Astrocyte (in vitro differentiated cells and primary cell): ENCODE measurements around the gene TIPARP. TPM values are rescaled to one million over a fixed set of nuclear protein-coding genes. Genes with fewer than 3 reads are reported as not detected.
A peak's percentile ranks its signal among the peaks of the same experiment; 100 is the strongest.

Source experiments
- DNase-seq: peaks from one replicate; pipeline ENCODE4 v3.0.0-alpha.2; 2010; ENCODE audit warnings: low read depth
- FAIRE-seq: peaks from 2 replicates; lab custom pipeline; 2011; peaks lifted over from hg19 to GRCh38; lab: Jason Lieb, UNC
- H2AFZ ChIP-seq: 2 replicates; pipeline ENCODE4 v1.6.0; 2012; ENCODE audit warnings: low read depth, low read length, inconsistent platforms
- H3K27ac ChIP-seq: 2 replicates; pipeline ENCODE4 v1.5.1; 2011; ENCODE audit warnings: low read depth, low read length, inconsistent platforms
- H3K27me3 ChIP-seq: 2 replicates; pipeline ENCODE4 v1.6.0; 2011; ENCODE audit warnings: low read length, inconsistent platforms; ENCODE audit not compliant: insufficient read depth
- H3K36me3 ChIP-seq: 2 replicates; pipeline ENCODE4 v1.5.1; 2011; ENCODE audit warnings: low read length, inconsistent platforms; ENCODE audit not compliant: insufficient read depth
- H3K4me1 ChIP-seq: 2 replicates; pipeline ENCODE4 v1.5.1; 2011; ENCODE audit warnings: low read length, inconsistent platforms; ENCODE audit not compliant: insufficient read depth
- H3K4me2 ChIP-seq: 2 replicates; pipeline ENCODE4 v1.6.0; 2012; ENCODE audit warnings: low read length, inconsistent platforms
- H3K4me3 ChIP-seq: 2 replicates; pipeline ENCODE4 v1.5.1; 2011; ENCODE audit warnings: low read depth, mild to moderate bottlenecking, low read length, inconsistent platforms; ENCODE audit not compliant: insufficient read depth
- H3K79me2 ChIP-seq: 2 replicates; pipeline ENCODE4 v1.6.0; 2012; ENCODE audit warnings: mild to moderate bottlenecking, low read length, inconsistent platforms; ENCODE audit not compliant: insufficient read depth
- H3K9ac ChIP-seq: 2 replicates; pipeline ENCODE4 v1.6.0; 2012; ENCODE audit warnings: mild to moderate bottlenecking, low read length, inconsistent platforms
- H3K9me3 ChIP-seq: 2 replicates; pipeline ENCODE4 v1.5.1; 2012; ENCODE audit warnings: low read depth, mild to moderate bottlenecking, low read length, inconsistent platforms; ENCODE audit not compliant: insufficient read depth
- H4K20me1 ChIP-seq: 2 replicates; pipeline ENCODE4 v1.6.0; 2012; ENCODE audit warnings: low read length, inconsistent platforms; ENCODE audit not compliant: insufficient read depth
- H3K27ac Mint-ChIP-seq: one replicate; pipeline ENCODE4 v1.8.0; 2021; ENCODE audit warnings: mild to moderate bottlenecking, mixed read lengths; ENCODE audit not compliant: unreplicated experiment
- H3K27me3 Mint-ChIP-seq: one replicate; pipeline ENCODE4 v1.8.0; 2021; ENCODE audit warnings: low read depth, mixed read lengths; ENCODE audit not compliant: unreplicated experiment
- H3K36me3 Mint-ChIP-seq: one replicate; pipeline ENCODE4 v1.8.0; 2021; ENCODE audit warnings: low read depth, mixed read lengths; ENCODE audit not compliant: unreplicated experiment
- H3K4me1 Mint-ChIP-seq: one replicate; pipeline ENCODE4 v1.8.0; 2021; ENCODE audit warnings: low read depth, mixed read lengths; ENCODE audit not compliant: unreplicated experiment
- H3K4me3 Mint-ChIP-seq: one replicate; pipeline ENCODE4 v1.8.0; 2021; ENCODE audit warnings: mild to moderate bottlenecking, moderate library complexity, mixed read lengths; ENCODE audit not compliant: unreplicated experiment
- H3K9me3 Mint-ChIP-seq: one replicate; pipeline ENCODE4 v1.8.0; 2021; ENCODE audit warnings: mild to moderate bottlenecking, mixed read lengths; ENCODE audit not compliant: unreplicated experiment
- CTCF ChIP-seq: IDR thresholded peaks from 2 replicates; pipeline ENCODE4 v1.5.1; 2011; ENCODE audit warnings: low read depth, mild to moderate bottlenecking, inconsistent platforms, low read length, moderate library complexity; ENCODE audit not compliant: insufficient read depth
- EZH2 ChIP-seq: IDR thresholded peaks from 2 replicates; pipeline ENCODE4 v1.6.1; 2012; ENCODE audit warnings: mild to moderate bottlenecking, low read length, inconsistent platforms; ENCODE audit not compliant: insufficient read depth
- total RNA-seq: library from RNA; stranded (reverse); gene quantifications from 2 replicates; pipeline ENCODE4 v1.2.1, GENCODE V29; 2021

TIPARP gene
- total RNA-seq, 1 donor from 2014 or later, result 74.2 TPM

DNA sequence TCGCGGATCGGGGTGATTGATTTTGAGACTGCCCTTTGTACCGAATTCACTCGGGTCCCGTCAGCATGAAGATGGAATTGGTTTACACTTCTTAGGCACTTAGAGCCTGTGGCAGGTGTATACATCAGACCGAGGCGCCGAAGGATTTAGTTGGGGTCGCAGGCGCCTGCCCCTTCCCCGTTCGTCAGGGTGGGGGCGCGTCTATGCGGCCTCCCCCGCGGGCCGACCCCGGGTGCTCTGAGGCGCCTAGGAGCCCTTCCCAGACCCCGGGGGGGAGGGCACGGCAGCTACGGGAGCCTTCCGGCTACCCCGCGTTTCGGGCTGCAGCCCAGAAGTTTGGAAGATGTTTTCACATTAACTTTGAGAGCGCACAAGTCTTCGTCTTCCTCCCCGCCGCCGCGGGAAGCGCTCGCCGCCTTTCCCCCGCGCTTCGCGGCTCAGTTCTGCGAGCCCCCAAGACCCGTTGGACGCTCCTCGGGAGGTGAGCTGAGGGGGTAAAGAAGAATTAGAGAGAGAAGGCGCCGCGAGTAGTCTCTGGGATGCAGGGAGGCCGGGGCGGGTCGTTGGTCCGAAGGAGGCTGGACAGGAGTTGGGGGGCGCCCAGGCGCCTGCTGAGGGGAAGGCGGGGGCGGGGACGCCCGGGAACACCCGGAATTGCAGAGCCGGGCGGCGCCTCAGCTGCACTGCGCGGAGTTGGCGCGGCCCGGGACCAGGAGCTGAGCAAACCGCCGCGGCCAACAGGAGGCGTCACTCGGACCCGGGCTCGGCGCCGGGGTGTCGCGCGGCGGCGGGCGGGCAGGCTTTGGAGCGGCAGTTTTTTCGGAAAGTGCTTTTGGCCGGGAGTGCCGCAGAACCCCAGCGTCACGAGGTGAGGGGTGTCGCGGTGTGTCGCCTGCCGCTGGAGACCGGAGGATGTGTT lies 780 bp downstream of the TIPARP start:
- Mint-ChIP-seq H3K27me3 (no peaks in the 10 kb centered on the region), H3K9me3 (no peaks in the 10 kb centered on the region)
- FAIRE-seq, result no peak

GRCh38 chr3:156675830-156676767 lies 1.7 kb downstream of the TIPARP start:
- Histone ChIP-seq H3K9me3 (no peaks in the 10 kb centered on the region), H3K4me2 (peak overlapping the region; percentile 81), H3K4me1 (peaks cover 30% of the 10 kb centered on the region), H3K4me3 (peak overlapping the region; percentile 94), H3K36me3 (peaks cover 26% of the 10 kb centered on the region), H4K20me1 (peaks cover 63% of the 10 kb centered on the region), H3K9ac (peak overlapping the region; percentile 97), H2AFZ (no peak overlapping the region), H3K27ac (peak overlapping the region; percentile 89), H3K79me2 (peaks cover 67% of the 10 kb centered on the region), H3K27me3 (no peaks in the 10 kb centered on the region)
- peak; percentile 82 for DNase-seq
- H3K4me3 Mint-ChIP-seq, result peak overlapping the region; percentile 98
- H3K27me3 Mint-ChIP-seq, result no peaks in the 10 kb centered on the region
- peaks cover 27% of the 10 kb centered on the region for H3K4me1 Mint-ChIP-seq
- peak overlapping the region; percentile 91 for H3K27ac Mint-ChIP-seq
- TF ChIP-seq CTCF (no peak), EZH2 (no peak)
- peaks cover 17% of the 10 kb centered on the region for H3K36me3 Mint-ChIP-seq
- FAIRE-seq, result peak; percentile 5
- no peaks in the 10 kb centered on the region for H3K9me3 Mint-ChIP-seq

More for the DNA sequence above, 780 bp downstream of the TIPARP start:
- peak overlapping the region; percentile 91 for H3K27ac Mint-ChIP-seq
- Histone ChIP-seq H3K4me3 (peak overlapping the region; percentile 94), H3K79me2 (peaks cover 58% of the 10 kb centered on the region), H3K9ac (peak overlapping the region; percentile 97), H3K27ac (peak overlapping the region; percentile 89), H2AFZ (no peak overlapping the region), H4K20me1 (peaks cover 54% of the 10 kb centered on the region), H3K4me2 (peak overlapping the region; percentile 81), H3K36me3 (peaks cover 22% of the 10 kb centered on the region), H3K9me3 (no peaks in the 10 kb centered on the region), H3K27me3 (no peaks in the 10 kb centered on the region), H3K4me1 (peaks cover 21% of the 10 kb centered on the region)
- DNase-seq, result no peak
- H3K4me1 Mint-ChIP-seq, result peaks cover 19% of the 10 kb centered on the region
- peaks cover 17% of the 10 kb centered on the region for H3K36me3 Mint-ChIP-seq
- peak overlapping the region; percentile 98 for H3K4me3 Mint-ChIP-seq
- TF ChIP-seq CTCF, result no peak
- no peak for TF ChIP-seq EZH2
